ENCODE measurements around the gene CD226.
"Not testable (repeated sequence)": the region's sequence is repeated elsewhere in the genome, so short reads cannot be mapped to it uniquely, and the experiment has no call there.

The CD226 gene

DNA sequence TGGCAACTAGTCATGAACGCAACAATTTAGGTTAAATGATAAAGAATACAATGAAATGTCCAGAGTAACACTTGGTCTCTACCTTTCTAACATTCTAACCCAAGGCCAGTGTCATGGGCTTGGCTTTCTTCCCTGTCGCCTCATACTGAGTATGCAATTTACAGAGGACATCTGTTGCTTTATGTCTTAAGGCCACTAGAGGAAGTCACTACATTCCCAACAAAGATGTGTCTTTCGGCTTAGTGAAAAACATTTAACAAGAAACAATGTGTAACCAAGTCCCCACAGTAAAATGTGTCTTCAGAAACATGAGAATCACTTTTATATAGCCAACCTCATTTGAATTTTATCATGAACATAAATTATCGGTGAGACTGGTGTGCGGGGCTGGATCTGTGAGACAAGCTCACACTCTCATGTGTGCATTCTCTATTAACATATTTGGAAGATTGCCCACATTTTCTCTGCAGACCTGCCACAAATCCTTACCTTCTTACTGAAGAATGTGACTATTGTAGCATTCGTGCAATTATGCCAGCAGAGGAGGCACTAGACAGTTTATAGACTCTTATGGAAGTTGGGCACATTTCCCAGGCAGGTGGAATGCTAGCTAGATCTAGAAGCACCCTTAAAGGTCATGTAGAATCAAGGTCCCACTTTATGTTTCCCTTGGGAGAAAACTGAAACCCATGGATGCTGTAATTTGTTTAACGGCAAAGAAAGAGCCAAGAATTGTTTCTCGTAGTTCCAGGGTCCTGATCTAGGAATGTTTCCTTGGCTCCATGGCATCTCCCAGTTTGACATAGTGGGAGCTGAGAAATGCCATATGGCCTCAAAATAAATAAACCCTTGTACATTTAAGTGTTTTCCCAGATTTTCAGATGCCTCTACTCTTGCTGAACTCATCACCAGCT is 101.8 kb downstream of the CD226 start:
- no peak for FAIRE-seq
- DNase-seq (ENCODE audit: insufficient read length, low spot score), result no peak
- no peak for TF ChIP-seq POLR2A (IDR thresholded peaks at IDR 0.05; ENCODE audit: low read depth, low read length)

DNA sequence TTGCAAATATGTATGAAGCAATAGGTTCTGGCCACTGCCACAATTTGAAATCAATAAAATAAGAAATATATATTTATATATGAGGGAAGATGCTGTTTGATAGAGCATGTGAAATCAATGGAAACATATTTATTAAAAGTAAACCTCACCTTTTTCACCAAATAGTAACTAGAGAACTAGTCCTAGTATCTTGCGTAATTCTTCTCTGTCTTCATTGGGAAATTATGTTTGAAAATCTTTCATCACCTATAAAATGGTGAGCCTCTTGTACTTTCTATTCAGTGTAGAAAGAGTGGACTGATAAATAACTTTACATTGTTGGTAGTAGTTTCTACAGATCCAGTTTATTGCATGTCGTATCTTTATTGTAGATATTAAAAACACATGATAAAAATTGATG is 103.0 kb downstream of the CD226 start:
- DNase-seq (ENCODE audit: insufficient read length, low spot score) (no peak), FAIRE-seq (no peak)
- TF ChIP-seq POLR2A (IDR thresholded peaks at IDR 0.05; ENCODE audit: low read depth, low read length), result no peak

DNA sequence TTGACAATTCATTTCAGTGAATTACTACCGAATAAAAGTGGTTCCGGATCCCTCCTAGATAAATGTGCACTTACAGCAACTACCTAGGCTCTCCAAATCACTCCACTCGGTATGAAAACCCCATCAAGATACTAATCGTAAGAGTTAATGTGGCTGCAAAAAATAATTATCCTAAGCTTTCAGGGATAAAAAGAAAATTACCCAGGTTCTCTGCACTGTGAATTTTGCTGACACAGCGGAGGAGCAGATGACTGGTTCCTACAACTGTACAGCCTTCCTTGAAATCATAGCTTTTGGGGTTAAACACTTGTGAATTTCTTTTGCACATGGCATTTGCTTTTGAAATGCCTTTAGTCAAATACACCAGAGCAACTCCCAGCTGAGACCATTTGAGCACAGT is 104.7 kb downstream of the CD226 start:
- no peak for FAIRE-seq
- DNase-seq (ENCODE audit: insufficient read length, low spot score), result no peak
- no peak for TF ChIP-seq POLR2A (IDR thresholded peaks at IDR 0.05; ENCODE audit: low read depth, low read length)

DNA sequence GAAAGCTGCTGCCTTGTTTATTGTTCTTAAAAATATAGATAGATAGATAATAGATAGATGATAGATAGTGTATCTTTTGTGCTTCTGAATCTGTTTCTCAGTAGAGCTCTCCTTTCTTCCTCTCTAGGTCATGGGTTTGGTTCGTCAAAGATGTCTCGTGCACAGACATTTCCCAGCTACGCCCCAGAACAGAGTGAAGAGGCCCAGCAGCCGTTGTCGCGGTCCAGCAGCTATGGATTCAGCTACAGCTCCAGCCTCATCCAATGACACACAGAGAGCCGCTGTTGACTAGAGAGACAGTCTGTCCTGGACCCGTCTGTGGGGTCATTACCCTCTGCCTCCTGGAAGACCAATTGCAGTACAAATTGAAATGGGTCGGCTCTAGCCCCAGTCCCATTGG is 106.6 kb downstream of the CD226 start:
- DNase-seq (ENCODE audit: insufficient read length, low spot score) (no peak), FAIRE-seq (no peak)
- TF ChIP-seq POLR2A (IDR thresholded peaks at IDR 0.05; ENCODE audit: low read depth, low read length), result no peak

DNA sequence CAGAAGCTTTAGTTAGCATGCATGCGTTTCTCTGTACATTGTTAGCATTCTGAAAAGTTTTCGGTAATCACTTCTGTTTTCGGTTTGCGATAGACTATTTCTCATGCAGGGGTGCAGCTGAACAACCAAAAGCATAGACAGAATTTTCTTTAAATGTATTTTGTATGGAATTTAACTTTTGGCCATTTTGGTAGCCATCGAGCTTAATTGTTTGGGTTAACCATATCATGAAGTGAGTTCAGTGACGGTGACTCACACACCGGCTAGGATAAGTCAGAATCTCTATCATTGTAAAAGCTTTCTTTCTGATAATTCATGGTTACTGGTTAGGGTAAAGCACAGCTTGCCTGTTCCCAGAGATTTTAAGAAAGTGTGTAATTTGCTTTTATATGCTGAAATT is 107.2 kb downstream of the CD226 start:
- FAIRE-seq (no peak), DNase-seq (ENCODE audit: insufficient read length, low spot score) (no peak)
- TF ChIP-seq POLR2A (IDR thresholded peaks at IDR 0.05; ENCODE audit: low read depth, low read length), result no peak

DNA sequence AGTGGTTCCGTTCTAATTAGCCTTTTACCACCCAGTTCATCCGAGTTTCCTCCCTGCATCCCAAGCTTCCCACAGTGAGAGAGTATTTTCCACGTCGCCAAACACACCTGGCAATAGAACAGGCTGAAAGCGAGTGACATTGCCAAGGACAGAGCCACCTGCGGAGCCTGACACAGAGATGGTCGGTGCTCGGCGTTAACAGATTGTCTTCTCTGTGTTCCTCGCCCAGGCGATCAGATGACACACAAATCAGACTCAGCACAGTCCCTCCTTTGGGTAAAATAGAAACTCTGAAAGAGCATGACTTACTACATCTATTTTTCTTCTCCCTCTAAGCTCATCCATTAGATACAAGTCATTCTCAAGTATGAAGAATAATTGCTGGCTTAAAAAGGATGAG is 107.7 kb downstream of the CD226 start:
- TF ChIP-seq POLR2A (IDR thresholded peaks at IDR 0.05; ENCODE audit: low read depth, low read length), result no peak
- FAIRE-seq, result no peak
- no peak for DNase-seq (ENCODE audit: insufficient read length, low spot score)

DNA sequence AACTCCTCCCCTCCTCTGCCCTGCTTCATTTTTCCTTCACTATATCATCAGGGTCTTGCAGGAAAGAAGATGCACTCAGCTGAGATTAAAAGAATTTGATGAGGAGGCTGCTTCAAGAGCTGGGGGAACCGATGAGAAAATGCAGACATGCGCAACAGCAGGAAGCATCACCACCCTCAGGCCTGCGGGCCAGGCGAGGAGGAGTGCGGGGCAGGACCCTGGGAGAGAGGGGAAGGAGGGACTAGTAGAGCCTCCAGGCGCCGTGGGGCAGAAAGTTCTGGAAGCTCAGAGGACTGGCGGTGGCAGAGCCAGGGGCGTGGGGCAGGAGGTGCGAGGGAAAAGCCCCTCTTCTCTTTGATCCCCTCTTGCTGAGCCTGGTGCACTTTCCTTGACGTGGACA is 108.2 kb downstream of the CD226 start:
- DNase-seq (ENCODE audit: insufficient read length, low spot score) (no peak), FAIRE-seq (no peak)
- no peak for TF ChIP-seq POLR2A (IDR thresholded peaks at IDR 0.05; ENCODE audit: low read depth, low read length)

DNA sequence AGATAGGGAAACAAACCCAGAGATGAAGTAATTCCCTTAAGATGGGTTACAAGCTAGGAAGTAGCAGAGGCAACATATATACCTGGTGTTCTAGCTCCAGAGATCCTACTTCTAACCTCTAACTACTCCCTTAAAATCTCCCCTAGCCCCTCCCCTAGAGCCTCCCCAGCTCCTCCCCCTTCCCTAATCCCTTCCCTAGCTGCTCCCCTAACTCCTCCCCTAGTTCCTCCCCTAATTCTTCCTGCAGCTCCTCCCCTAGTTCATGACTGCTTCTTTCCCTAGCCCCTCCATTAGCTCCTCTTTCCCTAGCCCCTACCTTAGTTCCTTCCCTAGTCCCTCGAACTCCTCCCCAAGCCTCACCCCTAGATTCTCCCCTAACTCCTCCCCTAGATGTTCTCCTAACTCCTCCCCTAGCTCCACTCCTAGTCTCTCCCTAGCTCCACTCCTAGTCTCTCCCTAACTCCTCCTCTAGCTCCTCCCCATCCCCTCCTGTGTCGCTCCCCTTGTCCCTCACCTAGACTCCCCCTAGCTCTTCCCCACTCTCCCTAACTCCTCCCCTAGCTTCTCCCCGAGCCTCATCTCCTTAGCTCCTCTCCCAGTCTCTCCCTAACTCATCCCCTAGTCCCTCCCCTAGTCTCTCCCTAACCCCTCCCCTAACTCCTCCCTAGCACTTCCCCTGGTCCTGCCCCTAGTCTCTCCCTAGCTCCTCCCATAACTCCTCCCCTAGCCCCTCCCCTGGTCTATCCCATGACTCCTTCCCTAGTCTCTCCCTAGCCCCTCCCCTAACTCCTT is 108.9 kb downstream of the CD226 start:
- no peak for TF ChIP-seq POLR2A (IDR thresholded peaks at IDR 0.05; ENCODE audit: low read depth, low read length)
- DNase-seq (ENCODE audit: insufficient read length, low spot score) (peak; percentile 34), FAIRE-seq (peak; percentile 79)

DNA sequence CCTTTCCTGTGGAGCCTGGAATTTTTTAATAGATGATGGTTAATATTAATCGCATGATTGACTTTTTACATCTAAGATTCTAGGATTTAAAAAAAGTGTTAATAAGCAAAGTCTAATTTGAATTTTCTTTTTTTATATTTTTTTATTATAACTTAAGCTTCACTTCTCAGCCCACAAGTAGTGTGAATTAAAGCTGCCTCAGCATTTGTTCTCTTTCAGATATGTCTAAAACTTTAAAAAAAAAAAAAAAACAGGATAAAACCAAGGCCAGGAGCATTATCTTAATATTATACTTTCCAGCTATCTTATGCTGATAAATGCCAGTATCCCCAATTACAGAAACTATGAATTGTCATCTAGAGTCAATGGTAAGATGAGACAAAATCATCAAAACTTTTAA is 109.7 kb downstream of the CD226 start:
- no peak for DNase-seq (ENCODE audit: insufficient read length, low spot score)
- no peak for FAIRE-seq
- TF ChIP-seq POLR2A (IDR thresholded peaks at IDR 0.05; ENCODE audit: low read depth, low read length), result no peak

DNA sequence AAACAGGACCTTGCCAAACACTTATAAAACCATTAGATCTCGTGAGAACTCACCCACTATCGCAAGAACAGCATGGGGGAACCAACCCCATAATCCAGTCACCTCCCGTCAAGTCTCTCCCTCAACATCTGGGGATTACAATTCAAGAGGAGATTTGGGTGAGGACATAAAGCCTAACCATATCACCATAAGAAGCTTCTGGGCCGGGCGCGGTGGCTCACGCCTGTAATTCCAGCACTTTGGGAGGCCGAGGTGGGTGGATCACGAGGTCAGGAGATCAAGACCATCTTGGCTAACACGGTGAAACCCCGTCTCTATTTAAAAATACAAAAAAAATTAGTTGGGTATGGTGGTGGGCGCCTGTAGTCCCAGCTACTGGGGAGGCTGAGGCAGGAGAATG is 112.7 kb downstream of the CD226 start:
- not testable (repeated sequence) for DNase-seq (ENCODE audit: insufficient read length, low spot score); FAIRE-seq

DNA sequence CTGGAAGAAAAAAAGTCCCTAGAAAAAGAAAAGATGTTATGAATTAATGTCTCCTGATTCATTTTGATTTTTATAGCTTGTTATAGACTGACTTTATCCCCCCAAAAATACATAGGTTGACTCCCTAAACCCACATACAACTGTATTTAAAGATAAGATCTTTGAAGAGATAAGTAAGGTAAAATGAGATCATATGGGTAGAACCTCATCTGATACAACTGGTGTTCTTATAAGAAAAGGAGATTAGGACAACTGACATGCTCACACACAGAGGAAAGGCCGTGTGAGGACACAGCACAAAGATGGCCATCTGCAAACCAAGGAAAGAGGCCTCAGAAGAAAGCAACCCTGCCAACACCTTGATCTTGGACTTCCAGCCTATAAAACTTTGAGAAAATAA is 117.5 kb downstream of the CD226 start:
- DNase-seq (ENCODE audit: insufficient read length, low spot score) (no peak), FAIRE-seq (no peak)
- TF ChIP-seq POLR2A (IDR thresholded peaks at IDR 0.05; ENCODE audit: low read depth, low read length), result no peak

DNA sequence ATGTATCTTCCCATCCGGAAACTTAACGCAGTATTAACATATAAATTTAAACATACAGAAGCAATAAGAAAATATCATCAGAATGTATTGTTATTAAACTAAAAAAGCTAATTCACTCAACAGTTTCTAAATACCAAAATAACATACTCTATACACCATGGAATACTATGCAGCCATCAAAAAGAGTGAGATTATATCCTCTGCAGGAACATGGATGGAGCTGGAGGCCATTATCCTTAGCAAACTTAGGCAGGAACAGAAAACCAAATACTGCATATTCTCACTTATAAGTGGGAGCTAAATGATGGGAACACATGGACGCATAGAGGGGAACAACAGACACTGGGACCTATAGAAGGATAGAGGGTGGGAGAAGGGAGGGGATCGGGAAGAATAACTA is 127.1 kb downstream of the CD226 start:
- TF ChIP-seq POLR2A (IDR thresholded peaks at IDR 0.05; ENCODE audit: low read depth, low read length), result no peak
- FAIRE-seq, result no peak

DNA sequence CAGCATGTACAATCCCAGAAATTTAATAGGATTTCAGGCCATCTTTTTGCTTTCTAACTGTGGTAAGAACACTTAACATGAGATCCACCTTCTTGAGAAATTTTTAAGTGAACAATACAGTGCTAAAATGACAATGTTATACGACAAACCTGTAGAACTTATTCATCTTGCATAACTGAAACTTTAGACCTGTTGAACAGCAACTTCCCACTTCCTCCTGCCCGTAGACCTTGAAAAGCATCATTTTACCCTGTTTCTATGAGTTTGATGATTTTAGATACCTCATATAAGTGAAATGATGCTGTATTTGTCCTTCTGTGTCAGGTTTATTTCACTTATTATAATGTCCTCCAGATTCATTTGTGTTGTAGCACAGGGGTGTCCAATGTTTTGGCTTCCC is 128.2 kb downstream of the CD226 start:
- no peak for DNase-seq (ENCODE audit: insufficient read length, low spot score)
- TF ChIP-seq POLR2A (IDR thresholded peaks at IDR 0.05; ENCODE audit: low read depth, low read length), result no peak
- no peak for FAIRE-seq

More for the DNA sequence above, 127.1 kb downstream of the CD226 start:
- DNase-seq (ENCODE audit: insufficient read length, low spot score), result no peak

DNA sequence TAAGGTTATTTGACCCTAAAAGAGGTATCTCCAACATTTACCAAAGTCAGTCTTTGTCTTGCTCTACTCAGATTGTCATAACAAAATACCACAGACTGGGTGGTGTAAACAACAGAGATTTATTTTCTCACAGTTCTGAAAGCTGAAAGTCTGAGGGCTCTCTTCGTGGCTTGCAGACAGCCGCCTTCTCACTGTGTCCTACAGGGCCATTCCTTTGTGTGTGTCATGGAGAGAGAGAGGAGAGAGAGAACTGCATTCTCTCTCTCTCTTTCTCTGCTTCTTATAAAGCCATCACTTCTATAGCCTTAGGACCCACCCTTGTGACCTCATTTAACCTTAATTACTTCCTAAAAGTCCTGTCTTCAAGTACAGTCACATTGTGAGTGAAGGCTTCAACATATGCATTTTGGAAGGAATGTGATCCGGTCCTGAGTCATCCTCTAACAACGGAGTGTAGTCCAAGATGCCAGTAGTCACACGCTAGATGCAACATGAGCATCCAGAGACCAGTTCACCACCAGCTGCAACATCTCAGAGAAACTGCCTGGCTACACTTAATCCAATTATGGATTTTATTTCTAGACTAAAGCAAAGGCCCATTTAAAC is 130.2 kb downstream of the CD226 start:
- DNase-seq (ENCODE audit: insufficient read length, low spot score) (no peak), FAIRE-seq (no peak)
- TF ChIP-seq POLR2A (IDR thresholded peaks at IDR 0.05; ENCODE audit: low read depth, low read length), result no peak
